ENCODE measurements around the gene CDK3. TPM values are rescaled to one million over a fixed set of nuclear protein-coding genes. Genes with fewer than 3 reads are reported as not detected.
"Not testable (repeated sequence)": the region's sequence is repeated elsewhere in the genome, so short reads cannot be mapped to it uniquely, and the experiment has no call there.

Gene CDK3
- total and polyA plus RNA-seq, 12 donors = 0.74 to 56.7 (median 5.5) TPM; not detected in 3

DNA sequence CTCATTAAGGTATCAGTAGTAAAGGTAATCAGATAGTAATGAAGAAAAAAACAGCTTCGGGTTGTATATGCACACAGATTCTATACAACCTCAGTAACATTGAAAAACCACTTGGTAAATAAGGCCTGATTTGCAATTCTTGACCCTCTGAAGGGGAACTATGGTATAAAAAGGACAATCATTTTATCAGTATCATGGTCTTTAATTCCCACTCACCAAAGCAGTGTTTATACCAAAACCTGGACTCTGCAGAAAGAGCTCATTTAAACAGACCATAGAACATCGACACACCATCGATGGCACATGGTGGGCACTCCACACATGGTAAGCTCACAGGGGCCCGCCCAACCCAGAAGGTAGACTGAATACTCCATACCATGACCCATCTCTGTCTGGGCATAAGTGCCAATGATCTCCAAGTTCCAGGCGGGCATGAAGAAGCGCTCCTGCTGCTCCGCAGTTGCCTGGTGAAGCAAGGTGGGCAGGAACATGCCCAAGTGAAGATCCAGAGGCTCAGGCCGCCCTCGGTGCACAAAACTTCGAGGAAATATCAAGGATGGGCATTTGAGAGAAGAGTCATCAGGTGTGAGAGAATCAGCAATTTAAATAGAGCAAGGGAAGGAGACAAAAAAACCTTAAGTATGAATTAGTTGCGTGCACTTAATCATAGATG, 40.7 kb upstream of the CDK3 start:
- Histone ChIP-seq H3K9me3 (replicated peaks in 1 of 3) (no peaks in the 10 kb centered on the region), H3K4me3 (no peak overlapping the region), H3K27ac (no peak overlapping the region), H3K4me1 (replicated peaks in 1 of 2) (peaks cover 5 to 14% of the 10 kb centered on the region in 2 donors), H3K36me3 (replicated peaks in 1 of 2) (peaks cover 0 to 21% of the 10 kb centered on the region in 2 donors), H3K27me3 (no peaks in the 10 kb centered on the region)
- intact Hi-C loops (cut with DNase I) = no loop called here
- no peak for TF ChIP-seq POLR2A (IDR thresholded peaks at IDR 0.05)
- TF ChIP-seq, protein P1, sequence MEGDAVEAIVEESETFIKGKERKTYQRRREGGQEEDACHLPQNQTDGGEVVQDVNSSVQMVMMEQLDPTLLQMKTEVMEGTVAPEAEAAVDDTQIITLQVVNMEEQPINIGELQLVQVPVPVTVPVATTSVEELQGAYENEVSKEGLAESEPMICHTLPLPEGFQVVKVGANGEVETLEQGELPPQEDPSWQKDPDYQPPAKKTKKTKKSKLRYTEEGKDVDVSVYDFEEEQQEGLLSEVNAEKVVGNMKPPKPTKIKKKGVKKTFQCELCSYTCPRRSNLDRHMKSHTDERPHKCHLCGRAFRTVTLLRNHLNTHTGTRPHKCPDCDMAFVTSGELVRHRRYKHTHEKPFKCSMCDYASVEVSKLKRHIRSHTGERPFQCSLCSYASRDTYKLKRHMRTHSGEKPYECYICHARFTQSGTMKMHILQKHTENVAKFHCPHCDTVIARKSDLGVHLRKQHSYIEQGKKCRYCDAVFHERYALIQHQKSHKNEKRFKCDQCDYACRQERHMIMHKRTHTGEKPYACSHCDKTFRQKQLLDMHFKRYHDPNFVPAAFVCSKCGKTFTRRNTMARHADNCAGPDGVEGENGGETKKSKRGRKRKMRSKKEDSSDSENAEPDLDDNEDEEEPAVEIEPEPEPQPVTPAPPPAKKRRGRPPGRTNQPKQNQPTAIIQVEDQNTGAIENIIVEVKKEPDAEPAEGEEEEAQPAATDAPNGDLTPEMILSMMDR (IDR thresholded peaks at IDR 0.05) = no peak
- WGBS, 4 donors = 96 to 99% (median 96%) methylated on average over 11 of the region's 11 CpGs
- no peak for DNase-seq

DNA sequence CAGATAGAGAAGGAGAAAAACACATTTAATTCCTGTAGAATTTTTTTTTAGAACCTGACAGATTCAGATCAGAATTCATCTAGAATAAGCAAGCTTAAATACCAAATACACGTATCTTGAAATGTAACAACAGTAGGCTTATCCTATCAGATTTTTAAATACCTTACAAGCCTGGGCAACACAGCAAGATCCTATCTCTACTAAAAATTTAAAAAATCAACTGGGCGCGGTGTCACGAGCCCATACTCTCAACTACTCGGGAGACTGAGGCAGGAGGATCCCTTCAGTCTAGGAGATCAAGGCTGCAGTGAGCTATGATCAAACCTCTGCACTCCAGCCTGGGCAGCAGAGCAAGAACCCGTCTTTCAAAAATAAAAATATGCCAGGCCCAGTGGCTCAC, 35.2 kb upstream of the CDK3 start:
- Histone ChIP-seq H3K27ac (no peak overlapping the region), H3K4me3 (no peak overlapping the region), H3K27me3 (no peaks in the 10 kb centered on the region), H3K9me3 (replicated peaks in 1 of 3) (no peaks in the 10 kb centered on the region), H3K4me1 (replicated peaks in 1 of 2) (no peaks in the 10 kb centered on the region), H3K36me3 (replicated peaks in 1 of 2) (no peaks in the 10 kb centered on the region)
- intact Hi-C loops (cut with DNase I) = no loop called here
- no peak for DNase-seq
- WGBS, 4 donors = 91 to 95% (median 94%) methylated on average over 6 of the region's 6 CpGs
- TF ChIP-seq, protein P1 (IDR thresholded peaks at IDR 0.05) = no peak
- TF ChIP-seq POLR2A (IDR thresholded peaks at IDR 0.05) = no peak

DNA sequence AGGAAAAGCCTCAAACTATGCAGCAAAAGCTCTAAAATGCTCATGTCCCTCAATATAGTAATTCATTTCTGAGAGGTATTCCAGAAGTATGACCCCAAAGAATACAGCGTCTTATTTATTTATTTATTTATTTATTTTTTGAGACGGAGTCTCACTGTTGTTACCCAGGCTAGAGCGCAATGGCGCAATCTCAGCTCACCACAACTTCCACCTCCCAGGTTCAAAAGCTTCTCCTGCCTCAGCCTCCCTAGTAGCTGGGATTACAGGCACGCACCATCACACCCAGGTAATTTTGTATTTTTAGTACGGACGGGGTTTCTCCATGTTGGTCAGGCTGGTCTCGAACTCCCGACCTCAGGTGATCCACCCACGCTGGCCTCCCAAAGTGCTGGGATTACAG, 31.6 kb upstream of the CDK3 start:
- H3K4me1 ChIP-seq (replicated peaks in 1 of 2); intact Hi-C loops (cut with DNase I): not testable (repeated sequence)

DNA sequence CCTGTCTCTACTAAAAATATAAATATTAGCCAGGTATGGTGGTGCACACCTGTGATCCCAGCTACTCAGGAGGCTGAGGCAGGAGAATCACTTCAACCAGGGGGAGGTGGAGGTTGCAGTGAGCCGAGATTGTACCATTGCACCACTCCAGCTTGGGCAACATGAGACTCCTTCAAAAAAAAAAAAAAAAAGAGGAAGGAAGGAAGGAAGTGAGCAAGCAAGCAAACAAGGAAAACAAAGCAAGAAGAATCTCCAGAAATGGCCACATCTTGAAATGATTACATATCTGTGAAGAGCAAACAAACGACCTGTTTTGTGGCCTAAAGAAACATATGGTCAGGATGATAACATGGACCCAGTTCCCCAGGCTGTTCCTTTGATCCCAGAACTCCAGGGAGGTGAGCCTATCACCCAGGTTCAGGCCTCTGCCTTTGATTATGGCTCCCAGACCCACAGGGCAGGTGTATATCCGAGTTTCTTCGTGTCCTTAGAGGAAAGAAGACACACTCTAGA, 30.6 kb upstream of the CDK3 start:
- DNase-seq = no peak
- 70 to 84% (median 74%) methylated on average over 4 of the region's 4 CpGs for WGBS, 4 donors
- no peaks in the 10 kb centered on the region for H3K27me3 ChIP-seq
- intact Hi-C loops (cut with DNase I) = no loop called here
- H3K36me3 ChIP-seq (replicated peaks in 1 of 2) = peaks cover 0 to 19% of the 10 kb centered on the region in 2 donors
- H3K9me3 ChIP-seq (replicated peaks in 1 of 3) = no peaks in the 10 kb centered on the region
- TF ChIP-seq, protein P1 (IDR thresholded peaks at IDR 0.05) = no peak
- TF ChIP-seq POLR2A (IDR thresholded peaks at IDR 0.05) = no peak
- no peak overlapping the region for H3K4me3 ChIP-seq
- H3K27ac ChIP-seq = peak overlapping the region in 2 of 5 donors; percentile 37 to 72
- peaks cover 0 to 11% of the 10 kb centered on the region in 2 donors for H3K4me1 ChIP-seq (replicated peaks in 1 of 2)

More for the DNA sequence above, 31.6 kb upstream of the CDK3 start:
- not testable (repeated sequence) for H3K9me3 ChIP-seq (replicated peaks in 1 of 3); DNase-seq; H3K27me3 ChIP-seq; H3K27ac ChIP-seq; H3K4me3 ChIP-seq
- H3K36me3 ChIP-seq (replicated peaks in 1 of 2) = peaks cover 0 to 19% of the 10 kb centered on the region in 2 donors
- 84 to 96% (median 91%) methylated on average over 10 of the region's 10 CpGs for WGBS, 4 donors

DNA sequence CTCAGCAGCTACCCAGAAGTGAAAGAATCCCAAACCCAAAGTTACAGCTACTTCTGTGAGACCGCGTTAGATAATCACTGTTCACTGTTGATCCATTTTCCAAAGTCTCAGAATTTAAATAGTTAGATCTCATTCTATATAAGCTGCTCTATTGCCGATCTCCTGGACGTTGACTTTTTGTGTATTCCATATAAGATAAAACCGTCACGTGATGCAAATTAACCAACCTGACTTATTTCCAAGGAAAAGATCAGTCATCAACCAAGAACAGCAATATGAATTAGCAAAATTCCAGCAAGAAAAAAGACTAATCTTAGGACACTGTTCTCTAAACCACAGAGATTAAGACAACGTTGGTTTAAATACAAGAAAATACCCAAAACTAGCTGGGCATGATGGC, 30.0 kb upstream of the CDK3 start:
- Histone ChIP-seq H3K36me3 (replicated peaks in 1 of 2) (peaks cover 0 to 19% of the 10 kb centered on the region in 2 donors), H3K4me3 (no peak overlapping the region), H3K9me3 (replicated peaks in 1 of 3) (no peaks in the 10 kb centered on the region), H3K27ac (peak overlapping the region in 2 of 5 donors; percentile 37 to 72), H3K4me1 (replicated peaks in 1 of 2) (peaks cover 2 to 13% of the 10 kb centered on the region in 2 donors), H3K27me3 (no peaks in the 10 kb centered on the region)
- DNase-seq = no peak
- 90 to 97% (median 91%) methylated on average over 7 of the region's 7 CpGs for WGBS, 4 donors
- no peak for TF ChIP-seq POLR2A (IDR thresholded peaks at IDR 0.05)
- TF ChIP-seq, protein P1 (IDR thresholded peaks at IDR 0.05) = no peak
- intact Hi-C loops (cut with DNase I) = no loop called here

DNA sequence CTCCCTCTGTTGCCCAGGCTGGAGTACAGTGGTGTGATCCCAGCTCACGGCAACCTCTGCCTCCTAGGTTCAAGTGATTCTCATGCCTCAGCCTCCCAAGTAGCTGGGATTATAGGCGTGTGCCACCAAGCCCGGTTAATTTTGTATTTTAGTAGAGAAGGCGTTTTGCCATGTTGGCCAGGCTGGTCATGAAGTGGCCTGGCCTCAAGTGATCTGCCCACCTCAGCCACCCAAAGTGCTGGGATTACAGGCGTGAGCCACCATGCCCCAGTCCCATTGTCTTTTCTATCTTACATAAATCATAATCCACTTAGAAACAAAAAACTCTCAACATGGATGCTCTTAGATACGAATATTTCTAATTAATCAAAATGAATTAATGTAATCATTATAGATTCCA, 25.5 kb upstream of the CDK3 start:
- H3K36me3 ChIP-seq (replicated peaks in 1 of 2) = peaks cover 0 to 19% of the 10 kb centered on the region in 2 donors
- DNase-seq; H3K27me3 ChIP-seq; H3K4me3 ChIP-seq; intact Hi-C loops (cut with DNase I); H3K9me3 ChIP-seq (replicated peaks in 1 of 3): not testable (repeated sequence)
- H3K4me1 ChIP-seq (replicated peaks in 1 of 2) = peaks cover 27 to 47% of the 10 kb centered on the region in 2 donors
- whole genome bisulfite sequencing, 4 donors = 95 to 96% (median 95%) methylated on average over 6 of the region's 6 CpGs
- peak overlapping the region in 1 of 5 donors; percentile 21 for H3K27ac ChIP-seq

All from adrenal gland (tissue), 12 donors.